ENCODE data around the gene ATP2C2.

ATP2C2 gene

GRCh38 chr16:84411768-84412167 lies 43.4 kb downstream of the ATP2C2 start:
- Histone ChIP-seq H3K27me3 (replicated peaks) (peaks cover 11% of the 10 kb centered on the region), H3K4me3 (ENCODE audit: low read depth, low read length) (no peak overlapping the region), H3K36me3 (replicated peaks) (no peaks in the 10 kb centered on the region), H3K27ac (no peak overlapping the region)
- no peak for DNase-seq
- in situ Hi-C loops (cut with HindIII; ENCODE audit: low pct_ligation_motif_present, low sequenced_read_pairs) = no loop called here
- no peak for TF ChIP-seq CTCF (IDR thresholded peaks at IDR 0.05; ENCODE audit: low read depth, low read length, missing control alignments)

GRCh38 chr16:84412262-84412661 lies 43.9 kb downstream of the ATP2C2 start:
- no peak for DNase-seq
- H3K27me3 ChIP-seq (replicated peaks) = peaks cover 12% of the 10 kb centered on the region
- TF ChIP-seq CTCF (IDR thresholded peaks at IDR 0.05; ENCODE audit: low read depth, low read length, missing control alignments) = no peak
- no peak overlapping the region for H3K4me3 ChIP-seq (ENCODE audit: low read depth, low read length)
- no peaks in the 10 kb centered on the region for H3K36me3 ChIP-seq (replicated peaks)
- H3K27ac ChIP-seq = no peak overlapping the region
- in situ Hi-C loops (cut with HindIII; ENCODE audit: low pct_ligation_motif_present, low sequenced_read_pairs) = no loop called here

- in situ Hi-C loops (cut with HindIII; ENCODE audit: low pct_ligation_motif_present, low sequenced_read_pairs) = no loop called here
- peaks cover 13% of the 10 kb centered on the region for H3K27me3 ChIP-seq (replicated peaks)
- TF ChIP-seq CTCF (IDR thresholded peaks at IDR 0.05; ENCODE audit: low read depth, low read length, missing control alignments) = no peak
- H3K27ac ChIP-seq = no peak overlapping the region
- no peak for DNase-seq
- no peak overlapping the region for H3K4me3 ChIP-seq (ENCODE audit: low read depth, low read length)
- H3K36me3 ChIP-seq (replicated peaks) = no peaks in the 10 kb centered on the region
Observed at GRCh38 chr16:84413244-84414004, 45.1 kb downstream of the ATP2C2 start.

GRCh38 chr16:84414789-84415326 lies 46.5 kb downstream of the ATP2C2 start:
- peaks cover 13% of the 10 kb centered on the region for H3K27me3 ChIP-seq (replicated peaks)
- in situ Hi-C loops (cut with HindIII; ENCODE audit: low pct_ligation_motif_present, low sequenced_read_pairs) = no loop called here
- DNase-seq = no peak

GRCh38 chr16:84416407-84417321 lies 48.3 kb downstream of the ATP2C2 start:
- in situ Hi-C loops (cut with HindIII; ENCODE audit: low pct_ligation_motif_present, low sequenced_read_pairs) = no loop called here
- TF ChIP-seq CTCF (IDR thresholded peaks at IDR 0.05; ENCODE audit: low read depth, low read length, missing control alignments) = no peak
- H3K36me3 ChIP-seq (replicated peaks) = no peaks in the 10 kb centered on the region
- no peak overlapping the region for H3K27ac ChIP-seq
- H3K4me3 ChIP-seq (ENCODE audit: low read depth, low read length) = no peak overlapping the region
- DNase-seq = no peak
- H3K27me3 ChIP-seq (replicated peaks) = peaks cover 13% of the 10 kb centered on the region

More at GRCh38 chr16:84414789-84415326, 46.5 kb downstream of the ATP2C2 start:
- H3K4me3 ChIP-seq (ENCODE audit: low read depth, low read length) = no peak overlapping the region
- no peak for TF ChIP-seq CTCF (IDR thresholded peaks at IDR 0.05; ENCODE audit: low read depth, low read length, missing control alignments)
- no peaks in the 10 kb centered on the region for H3K36me3 ChIP-seq (replicated peaks)
- no peak overlapping the region for H3K27ac ChIP-seq

All from brain microvascular endothelial cell (primary cell).